ENCODE data around the gene ADAM19.
A peak's percentile ranks its signal among the peaks of the same experiment; 100 is the strongest.

Gene ADAM19

DNA sequence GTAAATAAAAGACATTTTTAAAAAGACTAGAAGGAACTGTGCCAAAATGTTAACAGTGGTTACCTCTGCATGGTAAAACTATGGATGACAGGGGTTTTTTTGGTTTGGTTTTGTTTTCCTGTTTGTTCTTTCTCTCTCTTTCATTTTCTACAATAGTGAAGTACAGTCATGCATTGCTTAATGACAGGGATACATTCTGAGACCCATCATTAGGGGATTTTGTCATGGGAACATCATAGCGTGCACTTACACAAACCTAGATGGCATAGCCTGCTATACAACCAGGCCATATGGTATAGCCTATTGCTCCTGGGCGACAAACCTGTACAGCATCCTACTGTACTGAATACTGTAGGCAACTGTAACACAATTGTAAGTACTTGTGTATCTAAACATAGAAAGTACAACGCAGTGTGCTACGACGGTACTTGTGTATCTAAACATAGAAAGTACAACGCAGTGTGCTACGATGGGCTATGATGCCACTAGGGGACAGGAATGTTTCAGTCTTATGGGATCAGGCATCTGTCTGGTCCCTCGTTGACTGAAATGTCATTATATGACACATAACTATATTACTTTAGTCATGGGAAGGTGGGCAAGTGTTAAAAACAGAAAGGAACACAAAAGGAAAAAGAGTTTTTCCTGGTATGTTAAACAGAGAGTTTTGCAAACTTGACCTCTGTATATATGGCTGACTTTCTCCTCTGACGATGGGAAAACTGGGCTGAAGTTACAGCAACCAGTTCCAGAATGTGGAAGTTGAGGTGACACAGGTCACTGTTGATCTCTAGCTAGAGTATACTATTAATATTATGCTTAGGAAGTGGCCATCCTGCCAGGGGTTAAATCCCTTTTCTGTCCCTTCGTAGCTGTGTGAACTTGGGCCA, 7.4 kb upstream of the ADAM19 start:
- Histone ChIP-seq H3K36me3 (replicated peaks) (no peaks in the 10 kb centered on the region), H3K27ac (peak overlapping the region; percentile 8), H3K27me3 (replicated peaks) (no peaks in the 10 kb centered on the region), H3K4me3 (ENCODE audit: low read depth, low read length) (no peak overlapping the region)
- in situ Hi-C loops (cut with HindIII; ENCODE audit: low pct_ligation_motif_present, low sequenced_read_pairs): no loop called here
- peak; percentile 38 for TF ChIP-seq CTCF (IDR thresholded peaks at IDR 0.05; ENCODE audit: low read depth, low read length, missing control alignments)
- DNase-seq: no peak

DNA sequence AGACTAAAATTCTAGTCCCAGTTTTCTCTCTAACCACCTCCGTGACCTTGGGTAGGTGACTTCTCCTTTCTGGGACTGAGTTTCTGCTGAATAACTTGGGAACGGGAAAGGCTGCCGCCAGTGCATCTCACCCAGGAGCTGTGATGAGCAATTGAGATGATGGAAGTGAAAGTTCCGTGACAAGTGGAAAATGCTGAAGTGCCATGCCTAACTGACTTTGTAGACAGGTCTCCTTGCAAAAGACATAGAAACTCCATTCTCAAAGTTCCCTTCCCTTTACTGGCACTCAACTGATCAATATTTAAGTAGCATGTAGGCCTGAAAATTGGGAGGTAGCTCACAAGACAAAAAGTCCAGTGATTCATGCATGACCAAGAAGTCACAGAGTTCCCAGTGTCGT, 6.3 kb upstream of the ADAM19 start:
- in situ Hi-C loops (cut with HindIII; ENCODE audit: low pct_ligation_motif_present, low sequenced_read_pairs): no loop called here
- TF ChIP-seq CTCF (IDR thresholded peaks at IDR 0.05; ENCODE audit: low read depth, low read length, missing control alignments): no peak
- H3K4me3 ChIP-seq (ENCODE audit: low read depth, low read length): no peak overlapping the region
- no peak for DNase-seq
- H3K27me3 ChIP-seq (replicated peaks): no peaks in the 10 kb centered on the region
- no peak overlapping the region for H3K27ac ChIP-seq
- H3K36me3 ChIP-seq (replicated peaks): no peaks in the 10 kb centered on the region

DNA sequence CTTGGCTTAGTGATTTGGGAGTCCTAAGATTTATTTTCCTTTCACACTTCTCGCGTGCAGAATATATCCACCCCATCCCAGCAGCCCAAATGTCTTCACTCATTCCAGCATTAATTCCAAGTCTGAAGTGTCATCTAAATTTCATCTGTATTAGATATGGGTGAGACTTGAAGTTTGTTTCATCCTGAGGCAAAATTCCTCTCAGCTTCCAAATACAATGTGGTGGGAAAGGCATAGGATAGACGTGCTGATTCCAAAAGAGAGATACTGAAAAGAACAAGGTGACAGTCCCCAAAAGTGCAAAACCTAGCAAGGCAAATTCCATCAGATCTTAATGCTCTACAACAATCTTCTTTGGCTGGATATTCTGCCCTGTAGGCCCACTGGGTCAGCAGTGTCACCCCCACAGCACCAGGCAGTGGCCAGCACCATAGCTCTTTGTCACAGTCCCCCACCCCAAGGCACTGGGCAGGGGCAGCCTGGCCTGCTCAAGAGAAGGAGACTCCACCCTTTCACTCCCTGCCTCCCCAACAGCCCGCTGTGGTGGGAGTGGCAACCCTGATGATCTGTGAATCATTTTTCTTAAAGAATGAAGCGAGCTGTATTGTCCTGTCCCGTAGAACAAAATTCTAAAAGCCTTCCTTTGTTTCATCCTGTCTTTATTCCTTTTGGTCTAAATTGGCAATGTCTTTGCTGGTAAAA, 2.7 kb upstream of the ADAM19 start:
- TF ChIP-seq CTCF (IDR thresholded peaks at IDR 0.05; ENCODE audit: low read depth, low read length, missing control alignments): no peak
- no peak overlapping the region for H3K4me3 ChIP-seq (ENCODE audit: low read depth, low read length)
- H3K36me3 ChIP-seq (replicated peaks): no peaks in the 10 kb centered on the region
- no peak overlapping the region for H3K27ac ChIP-seq
- in situ Hi-C loops (cut with HindIII; ENCODE audit: low pct_ligation_motif_present, low sequenced_read_pairs): no loop called here
- no peak for DNase-seq
- H3K27me3 ChIP-seq (replicated peaks): no peaks in the 10 kb centered on the region

DNA sequence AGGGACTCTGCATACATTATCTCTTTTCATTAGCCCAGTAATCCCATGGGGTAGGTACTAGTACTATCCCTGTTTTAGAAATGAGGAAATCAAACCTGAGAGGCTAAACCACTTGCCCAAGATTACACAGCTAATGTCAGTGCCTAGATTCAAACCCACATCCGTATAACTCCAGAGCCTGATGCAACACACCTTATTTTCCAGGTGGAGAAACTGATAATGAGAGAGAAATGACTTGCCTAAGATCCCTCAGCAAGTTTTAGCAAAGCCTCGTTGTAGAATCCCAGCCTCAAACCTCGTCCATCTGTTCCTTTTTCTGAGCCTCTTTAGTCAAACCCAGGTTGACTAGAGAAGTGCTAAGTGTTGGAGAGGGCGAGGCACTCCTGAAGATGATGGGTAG, 1.1 kb upstream of the ADAM19 start:
- H3K27ac ChIP-seq: no peak overlapping the region
- H3K27me3 ChIP-seq (replicated peaks): no peaks in the 10 kb centered on the region
- no peak for DNase-seq
- H3K4me3 ChIP-seq (ENCODE audit: low read depth, low read length): no peak overlapping the region
- in situ Hi-C loops (cut with HindIII; ENCODE audit: low pct_ligation_motif_present, low sequenced_read_pairs): no loop called here
- no peak for TF ChIP-seq CTCF (IDR thresholded peaks at IDR 0.05; ENCODE audit: low read depth, low read length, missing control alignments)
- no peaks in the 10 kb centered on the region for H3K36me3 ChIP-seq (replicated peaks)

DNA sequence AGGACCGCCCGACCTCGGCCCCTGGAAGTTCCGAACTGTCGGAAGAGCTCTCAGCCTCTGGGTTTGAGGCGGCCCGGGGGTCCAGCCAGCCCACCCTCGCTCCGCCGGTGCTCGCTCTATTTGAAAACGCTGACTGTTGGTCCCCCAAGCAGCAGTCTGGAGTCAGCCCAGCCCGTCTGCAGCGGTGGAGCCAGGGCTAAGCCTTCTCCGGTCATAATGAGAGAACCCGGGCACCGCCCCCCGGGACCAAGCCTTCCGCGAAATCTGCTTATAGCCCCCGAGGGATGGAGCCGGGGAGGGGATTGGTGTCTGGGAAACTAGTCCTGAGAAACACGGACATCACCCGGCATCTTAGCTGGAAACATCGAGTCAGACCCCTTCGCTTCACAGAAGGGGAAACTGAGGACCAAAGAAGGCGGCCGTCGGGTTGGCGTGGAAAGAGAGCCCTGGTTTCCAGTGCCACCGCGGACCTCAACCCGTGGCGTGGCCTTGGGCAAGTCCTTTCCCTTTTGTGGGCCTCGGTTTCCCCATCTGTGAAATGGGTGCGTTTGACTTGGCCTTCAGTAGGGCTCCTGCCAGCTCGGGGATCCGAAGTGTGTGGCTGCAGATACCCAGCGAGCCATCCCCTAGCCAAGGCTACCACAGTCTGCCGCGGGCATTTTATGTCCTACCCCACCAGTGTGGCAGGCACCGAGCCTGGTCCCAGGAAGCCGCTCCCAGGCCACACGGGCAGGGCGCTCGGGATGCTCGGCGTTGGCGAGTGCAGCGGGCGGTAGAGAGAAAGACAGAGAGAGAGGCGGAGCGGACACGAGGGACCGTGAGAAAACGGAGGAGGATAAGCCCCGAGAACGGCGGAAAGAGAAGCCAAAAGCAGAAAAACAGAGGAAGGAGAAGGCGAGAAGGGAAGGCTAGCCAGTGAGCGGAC, 857 bp downstream of the ADAM19 start:
- peaks cover 16% of the 10 kb centered on the region for H3K36me3 ChIP-seq (replicated peaks)
- H3K4me3 ChIP-seq (ENCODE audit: low read depth, low read length): peak overlapping the region; percentile 97
- TF ChIP-seq CTCF (IDR thresholded peaks at IDR 0.05; ENCODE audit: low read depth, low read length, missing control alignments): no peak
- in situ Hi-C loops (cut with HindIII; ENCODE audit: low pct_ligation_motif_present, low sequenced_read_pairs): no loop called here
- no peaks in the 10 kb centered on the region for H3K27me3 ChIP-seq (replicated peaks)
- H3K27ac ChIP-seq: peak overlapping the region; percentile 87
- DNase-seq: no peak

Measured in brain microvascular endothelial cell (primary cell).